GM23338 (cell line): ENCODE results near the gene TBC1D30.

Experiments
- CREB1 ChIP-seq: fragments of 250-450 bp; sonication (Bioruptor Pico); IDR thresholded peaks from 2 replicates; pipeline ENCODE4 v1.5.0; 2020; ENCODE audit warnings: low read depth, mild to moderate bottlenecking, moderate library complexity
- CTCF ChIP-seq, 2 experiments: fragments of 200-600 bp in 1 of 2; sonication (generic) in 1 of 2; conservative IDR thresholded peaks; 2 replicates each; pipeline versions ENCODE4 v1.5.1 to v1.6.1; 2016 to 2017; ENCODE audit warnings: antibody characterized with exemption in 2 of 2, low read depth in 2 of 2, mild to moderate bottlenecking in 2 of 2, moderate library complexity in 1 of 2
- EZH2 ChIP-seq: fragments of 200-600 bp; sonication (generic); IDR thresholded peaks from one replicate; pipeline ENCODE4 v1.8.0; 2017; ENCODE audit warnings: antibody characterized with exemption, mild to moderate bottlenecking, low read depth; ENCODE audit not compliant: unreplicated experiment
- EZH2phosphoT487 ChIP-seq: fragments of 200-600 bp; sonication (generic); IDR thresholded peaks from one replicate; pipeline ENCODE4 v1.8.1; 2018; ENCODE audit warnings: antibody characterized with exemption; ENCODE audit not compliant: unreplicated experiment
- JUNB ChIP-seq: IDR thresholded peaks from one replicate; pipeline ENCODE4 v1.6.1; 2016; ENCODE audit warnings: antibody characterized with exemption; ENCODE audit not compliant: unreplicated experiment
- POLR2AphosphoS5 ChIP-seq: IDR thresholded peaks from 2 replicates; pipeline ENCODE4 v1.6.1; 2016; ENCODE audit warnings: antibody characterized with exemption, low read depth
- REST ChIP-seq: IDR thresholded peaks from one replicate; pipeline ENCODE4 v1.6.1; 2018; ENCODE audit warnings: antibody characterized with exemption; ENCODE audit not compliant: unreplicated experiment
- STAT1 ChIP-seq: IDR thresholded peaks from one replicate; pipeline ENCODE4 v1.6.1; 2016; ENCODE audit warnings: antibody characterized with exemption; ENCODE audit not compliant: unreplicated experiment
- ZNF462 ChIP-seq: fragments of 250-450 bp; sonication (Bioruptor Pico); IDR thresholded peaks from 2 replicates; pipeline ENCODE4 v1.5.0; 2020; ENCODE audit warnings: mild to moderate bottlenecking, moderate library complexity

- no peak for TF ChIP-seq POLR2AphosphoS5
- no peak for TF ChIP-seq EZH2phosphoT487
- no peak for TF ChIP-seq CTCF (conservative IDR thresholded peaks at IDR 0.05; ENCODE audit: low read depth in 2 of 2)
- TF ChIP-seq ZNF462 (CRISPR knock-in tag) = no peak
- TF ChIP-seq REST = no peak
- no peak for TF ChIP-seq EZH2
- TF ChIP-seq CREB1 (CRISPR knock-in tag) = no peak
- no peak for TF ChIP-seq JUNB
- no peak for TF ChIP-seq STAT1
Observed at GRCh38 chr12:64895526-64895925, 71.1 kb downstream of the TBC1D30 start.
